ENCODE measurements around the gene SFT2D3.
A peak's percentile ranks its signal among the peaks of the same experiment; 100 is the strongest.

The SFT2D3 gene

GRCh38 chr2:127664895-127665225, 36.4 kb upstream of the SFT2D3 start:
- no peak overlapping the region for H3K4me3 ChIP-seq (replicated peaks; ENCODE audit: low read depth, low read length)
- no peak for DNase-seq (ENCODE audit: low read depth)
- TF ChIP-seq CTCF (IDR thresholded peaks at IDR 0.05; ENCODE audit: low read length, missing control alignments), result no peak

GRCh38 chr2:127665267-127665893, 35.9 kb upstream of the SFT2D3 start:
- TF ChIP-seq CTCF (IDR thresholded peaks at IDR 0.05; ENCODE audit: low read length, missing control alignments), result no peak
- no peak for DNase-seq (ENCODE audit: low read depth)
- H3K4me3 ChIP-seq (replicated peaks; ENCODE audit: low read depth, low read length), result no peak overlapping the region

DNA sequence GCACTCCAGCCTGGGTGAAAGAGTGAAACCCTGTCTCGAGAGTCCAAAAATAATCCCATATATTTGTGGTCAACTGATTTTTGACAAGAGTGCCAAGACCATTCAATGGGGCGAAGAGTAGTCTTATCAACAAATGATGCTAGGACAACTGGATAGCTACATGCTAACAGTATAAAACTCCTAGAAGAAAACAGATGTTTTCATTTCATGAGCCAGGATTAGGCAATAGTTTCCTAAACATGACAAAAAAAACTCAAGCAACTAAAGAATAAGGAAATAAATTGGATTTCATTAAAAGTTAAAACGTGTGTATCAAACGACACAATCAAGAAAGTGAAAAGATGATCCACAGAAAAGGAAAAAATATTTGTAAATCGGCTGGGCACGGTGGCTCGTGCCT, 32.2 kb upstream of the SFT2D3 start:
- no peak overlapping the region for H3K4me3 ChIP-seq (replicated peaks; ENCODE audit: low read depth, low read length)
- no peak for TF ChIP-seq CTCF (IDR thresholded peaks at IDR 0.05; ENCODE audit: low read length, missing control alignments)
- peak; percentile 21 for DNase-seq (ENCODE audit: low read depth)

DNA sequence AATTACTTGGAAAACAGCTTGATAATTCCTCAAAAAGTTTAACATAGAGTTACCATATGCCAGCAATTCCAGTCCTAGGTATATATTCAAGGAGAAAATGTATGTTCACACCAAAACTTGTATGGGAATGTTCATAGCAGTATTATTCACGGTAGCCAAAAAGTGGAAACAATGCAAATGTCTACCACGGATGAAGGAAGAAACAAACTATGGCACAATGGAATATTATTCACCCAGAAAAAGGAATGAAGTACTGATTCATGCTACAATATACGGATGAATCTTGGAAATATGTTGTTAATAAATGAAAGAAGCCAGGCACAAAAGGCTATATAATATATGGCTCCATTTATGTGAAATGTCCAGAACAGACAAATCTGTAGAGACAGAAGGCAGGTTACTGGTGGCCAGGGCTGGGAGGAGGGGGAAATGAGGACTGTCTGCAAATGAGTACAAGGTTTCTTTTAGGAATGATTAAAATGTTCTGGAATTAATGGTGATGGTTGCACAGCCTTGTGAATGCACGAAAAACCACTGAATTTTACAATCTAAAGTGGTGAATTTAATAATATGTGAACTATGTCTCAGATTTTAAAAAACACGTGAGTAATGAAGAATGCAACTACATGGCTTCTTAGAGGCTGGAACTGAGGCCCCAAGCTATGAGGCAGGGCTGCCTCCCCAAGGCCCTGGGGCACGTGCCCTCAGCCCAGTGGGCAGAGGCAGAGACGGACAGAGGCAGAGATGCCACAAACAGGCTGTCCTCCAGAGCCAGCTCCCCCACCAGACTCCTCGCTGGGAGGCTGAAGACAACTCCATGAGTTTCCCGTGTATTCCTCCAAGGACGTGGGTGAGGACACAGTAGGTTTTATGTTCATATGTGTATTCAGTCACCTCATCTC, 31.0 kb upstream of the SFT2D3 start:
- no peak for DNase-seq (ENCODE audit: low read depth)
- H3K4me3 ChIP-seq (replicated peaks; ENCODE audit: low read depth, low read length), result no peak overlapping the region
- TF ChIP-seq CTCF (IDR thresholded peaks at IDR 0.05; ENCODE audit: low read length, missing control alignments), result no peak

GRCh38 chr2:127670957-127671290, 30.4 kb upstream of the SFT2D3 start:
- TF ChIP-seq CTCF (IDR thresholded peaks at IDR 0.05; ENCODE audit: low read length, missing control alignments), result no peak
- no peak overlapping the region for H3K4me3 ChIP-seq (replicated peaks; ENCODE audit: low read depth, low read length)
- no peak for DNase-seq (ENCODE audit: low read depth)

DNA sequence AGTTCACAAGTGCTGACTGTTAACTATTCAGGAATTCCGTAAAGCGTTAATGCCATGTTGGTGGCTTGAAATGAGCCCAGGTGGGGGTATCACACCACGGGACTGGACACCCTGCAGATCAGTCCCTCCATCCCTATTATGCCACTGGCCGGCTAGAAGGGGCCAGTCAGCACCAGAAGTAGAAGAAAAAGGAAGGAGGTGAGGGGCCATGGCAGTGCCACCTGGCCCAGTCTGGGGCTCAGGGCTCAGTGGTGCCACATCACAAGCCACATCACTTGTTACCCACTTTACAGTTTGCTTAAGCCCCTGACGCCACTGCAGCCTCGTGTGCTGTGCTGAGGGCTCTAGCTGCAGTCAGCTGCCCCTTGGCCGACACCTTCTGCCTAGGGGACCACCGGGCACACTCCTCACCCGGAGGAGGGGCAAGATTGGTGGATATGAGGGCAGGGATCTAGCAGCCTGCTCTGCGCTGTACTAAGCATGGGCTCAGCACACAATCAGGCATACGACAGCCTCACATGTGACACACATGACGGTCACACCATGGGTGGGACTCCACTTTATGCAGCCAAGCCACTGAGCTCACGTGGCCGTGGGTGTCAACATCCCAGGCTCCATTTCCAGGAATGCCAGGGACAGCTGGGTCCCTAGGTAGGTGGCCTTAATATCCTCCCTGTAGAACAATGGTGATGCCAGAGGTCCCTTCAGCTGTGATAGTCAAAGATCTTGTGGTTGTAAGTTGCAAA, 29.6 kb upstream of the SFT2D3 start:
- H3K4me3 ChIP-seq (replicated peaks; ENCODE audit: low read depth, low read length), result no peak overlapping the region
- no peak for TF ChIP-seq CTCF (IDR thresholded peaks at IDR 0.05; ENCODE audit: low read length, missing control alignments)
- DNase-seq (ENCODE audit: low read depth), result no peak

Data from fibroblast of pulmonary artery (primary cell).